Breast epithelium (tissue), 3 donors: ENCODE results near the gene SELENOP.

ENCODE experiments used
- POLR2A ChIP-seq: fragments of 450-650 bp; IDR thresholded peaks from one replicate; pipeline ENCODE4 v1.6.1; 2016; ENCODE audit warnings: antibody characterized with exemption, mild to moderate bottlenecking, moderate library complexity
- TF ChIP-seq, protein P1 (sequence below), 3 donors: fragments of 450-650 bp; IDR thresholded peaks; one replicate each; pipeline ENCODE4 v1.5.1; 2016 to 2017; ENCODE audit warnings: antibody characterized with exemption in 3 of 3, mild to moderate bottlenecking in 3 of 3, moderate library complexity in 3 of 3

DNA sequence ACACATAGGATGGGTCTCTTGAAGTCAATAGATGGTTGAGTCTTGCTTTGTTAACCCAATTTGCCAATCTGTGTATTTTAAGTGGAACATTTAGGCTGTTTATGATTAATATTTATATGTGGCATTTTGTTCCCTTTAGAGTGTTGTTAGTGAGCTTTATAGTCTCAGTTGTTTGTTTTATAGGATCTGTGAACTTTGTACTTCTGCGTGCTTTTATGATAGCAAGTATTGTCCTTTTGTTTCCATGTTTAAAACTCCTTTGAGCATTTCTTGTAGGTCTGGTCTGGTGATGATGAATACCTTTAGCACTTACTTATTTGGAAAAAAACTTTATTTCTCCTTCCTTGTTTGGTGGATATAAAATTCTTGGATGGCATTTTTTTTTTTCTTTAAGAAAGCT, 23.8 kb downstream of the SELENOP start:
- TF ChIP-seq, protein P1, sequence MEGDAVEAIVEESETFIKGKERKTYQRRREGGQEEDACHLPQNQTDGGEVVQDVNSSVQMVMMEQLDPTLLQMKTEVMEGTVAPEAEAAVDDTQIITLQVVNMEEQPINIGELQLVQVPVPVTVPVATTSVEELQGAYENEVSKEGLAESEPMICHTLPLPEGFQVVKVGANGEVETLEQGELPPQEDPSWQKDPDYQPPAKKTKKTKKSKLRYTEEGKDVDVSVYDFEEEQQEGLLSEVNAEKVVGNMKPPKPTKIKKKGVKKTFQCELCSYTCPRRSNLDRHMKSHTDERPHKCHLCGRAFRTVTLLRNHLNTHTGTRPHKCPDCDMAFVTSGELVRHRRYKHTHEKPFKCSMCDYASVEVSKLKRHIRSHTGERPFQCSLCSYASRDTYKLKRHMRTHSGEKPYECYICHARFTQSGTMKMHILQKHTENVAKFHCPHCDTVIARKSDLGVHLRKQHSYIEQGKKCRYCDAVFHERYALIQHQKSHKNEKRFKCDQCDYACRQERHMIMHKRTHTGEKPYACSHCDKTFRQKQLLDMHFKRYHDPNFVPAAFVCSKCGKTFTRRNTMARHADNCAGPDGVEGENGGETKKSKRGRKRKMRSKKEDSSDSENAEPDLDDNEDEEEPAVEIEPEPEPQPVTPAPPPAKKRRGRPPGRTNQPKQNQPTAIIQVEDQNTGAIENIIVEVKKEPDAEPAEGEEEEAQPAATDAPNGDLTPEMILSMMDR (IDR thresholded peaks at IDR 0.05), result no peak
- no peak for TF ChIP-seq POLR2A
